A549 (cell line): ENCODE data around the gene TYW1B.
"Not testable (repeated sequence)": the region's sequence is repeated elsewhere in the genome, so short reads cannot be mapped to it uniquely, and the experiment has no call there.

Source experiments
- CBX8 ChIP-seq: fragments of 200-600 bp; sonication (generic); IDR thresholded peaks from 2 replicates; pipeline ENCODE4 v1.6.1; 2016
- CHD4 ChIP-seq: fragments of 200-600 bp; sonication (generic); IDR thresholded peaks from 2 replicates; pipeline ENCODE4 v1.6.1; 2016; ENCODE audit warnings: antibody characterized with exemption, mild to moderate bottlenecking, borderline replicate concordance
- EHMT2 ChIP-seq: fragments of 200-600 bp; sonication (generic); IDR thresholded peaks from 2 replicates; pipeline ENCODE4 v1.6.1; 2016; ENCODE audit warnings: antibody characterized with exemption, low read depth, mild to moderate bottlenecking, moderate library complexity
- HOXA7 ChIP-seq: fragments of 250-450 bp; sonication (Bioruptor Pico); IDR thresholded peaks from 2 replicates; pipeline ENCODE4 v1.5.0; 2020; ENCODE audit warnings: mild to moderate bottlenecking, moderate library complexity
- MYC ChIP-seq: IDR thresholded peaks from 2 replicates; pipeline ENCODE4 v1.6.1; 2012; ENCODE audit warnings: mild to moderate bottlenecking, inconsistent platforms, low read length, improper control_type of control experiment, borderline replicate concordance
- RCOR1 ChIP-seq: fragments of 150-350 bp; IDR thresholded peaks from 2 replicates; pipeline ENCODE4 v1.6.1; 2014; ENCODE audit warnings: antibody characterized with exemption, low read length, low read depth
- SREBF2 ChIP-seq: fragments of 450-650 bp; IDR thresholded peaks from 2 replicates; pipeline ENCODE4 v1.6.1; 2014; ENCODE audit warnings: mild to moderate bottlenecking, moderate library complexity
- TF ChIP-seq, protein P1 (sequence below): fragments of >200 bp; sonication (Bioruptor Twin); formaldehyde crosslinking; IDR thresholded peaks from 3 replicates; pipeline ENCODE4 v1.5.1; 2016
- TF ChIP-seq, protein P2 (sequence below): fragments of 200-600 bp; sonication (generic); IDR thresholded peaks from 2 replicates; pipeline ENCODE4 v1.6.1; 2016; ENCODE audit warnings: antibody characterized with exemption, mild to moderate bottlenecking, moderate library complexity

DNA sequence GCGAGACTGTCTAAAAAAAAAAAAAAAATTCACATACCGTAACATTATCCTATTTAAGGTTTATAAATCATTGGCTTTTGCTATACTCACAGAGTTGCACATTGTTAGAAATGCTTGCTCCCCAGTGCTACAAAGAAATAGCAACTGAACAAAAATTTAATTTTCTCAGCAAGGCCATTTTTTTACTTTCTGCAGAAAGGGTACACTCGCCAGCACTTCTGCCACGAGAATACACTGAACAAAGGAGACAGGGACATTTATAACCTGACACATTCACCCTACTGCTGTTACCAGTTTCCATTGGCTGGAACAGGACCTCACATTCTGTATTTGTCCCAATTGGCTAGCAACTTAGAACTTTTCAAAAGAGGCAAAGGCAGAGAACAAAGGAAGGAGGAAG, 92.1 kb downstream of the TYW1B start:
- not testable (repeated sequence) for TF ChIP-seq RCOR1, EHMT2, CBX8, MYC, CHD4, HOXA7, SREBF2
- TF ChIP-seq, protein P1, sequence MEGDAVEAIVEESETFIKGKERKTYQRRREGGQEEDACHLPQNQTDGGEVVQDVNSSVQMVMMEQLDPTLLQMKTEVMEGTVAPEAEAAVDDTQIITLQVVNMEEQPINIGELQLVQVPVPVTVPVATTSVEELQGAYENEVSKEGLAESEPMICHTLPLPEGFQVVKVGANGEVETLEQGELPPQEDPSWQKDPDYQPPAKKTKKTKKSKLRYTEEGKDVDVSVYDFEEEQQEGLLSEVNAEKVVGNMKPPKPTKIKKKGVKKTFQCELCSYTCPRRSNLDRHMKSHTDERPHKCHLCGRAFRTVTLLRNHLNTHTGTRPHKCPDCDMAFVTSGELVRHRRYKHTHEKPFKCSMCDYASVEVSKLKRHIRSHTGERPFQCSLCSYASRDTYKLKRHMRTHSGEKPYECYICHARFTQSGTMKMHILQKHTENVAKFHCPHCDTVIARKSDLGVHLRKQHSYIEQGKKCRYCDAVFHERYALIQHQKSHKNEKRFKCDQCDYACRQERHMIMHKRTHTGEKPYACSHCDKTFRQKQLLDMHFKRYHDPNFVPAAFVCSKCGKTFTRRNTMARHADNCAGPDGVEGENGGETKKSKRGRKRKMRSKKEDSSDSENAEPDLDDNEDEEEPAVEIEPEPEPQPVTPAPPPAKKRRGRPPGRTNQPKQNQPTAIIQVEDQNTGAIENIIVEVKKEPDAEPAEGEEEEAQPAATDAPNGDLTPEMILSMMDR = not testable (repeated sequence)
- TF ChIP-seq, protein P2, sequence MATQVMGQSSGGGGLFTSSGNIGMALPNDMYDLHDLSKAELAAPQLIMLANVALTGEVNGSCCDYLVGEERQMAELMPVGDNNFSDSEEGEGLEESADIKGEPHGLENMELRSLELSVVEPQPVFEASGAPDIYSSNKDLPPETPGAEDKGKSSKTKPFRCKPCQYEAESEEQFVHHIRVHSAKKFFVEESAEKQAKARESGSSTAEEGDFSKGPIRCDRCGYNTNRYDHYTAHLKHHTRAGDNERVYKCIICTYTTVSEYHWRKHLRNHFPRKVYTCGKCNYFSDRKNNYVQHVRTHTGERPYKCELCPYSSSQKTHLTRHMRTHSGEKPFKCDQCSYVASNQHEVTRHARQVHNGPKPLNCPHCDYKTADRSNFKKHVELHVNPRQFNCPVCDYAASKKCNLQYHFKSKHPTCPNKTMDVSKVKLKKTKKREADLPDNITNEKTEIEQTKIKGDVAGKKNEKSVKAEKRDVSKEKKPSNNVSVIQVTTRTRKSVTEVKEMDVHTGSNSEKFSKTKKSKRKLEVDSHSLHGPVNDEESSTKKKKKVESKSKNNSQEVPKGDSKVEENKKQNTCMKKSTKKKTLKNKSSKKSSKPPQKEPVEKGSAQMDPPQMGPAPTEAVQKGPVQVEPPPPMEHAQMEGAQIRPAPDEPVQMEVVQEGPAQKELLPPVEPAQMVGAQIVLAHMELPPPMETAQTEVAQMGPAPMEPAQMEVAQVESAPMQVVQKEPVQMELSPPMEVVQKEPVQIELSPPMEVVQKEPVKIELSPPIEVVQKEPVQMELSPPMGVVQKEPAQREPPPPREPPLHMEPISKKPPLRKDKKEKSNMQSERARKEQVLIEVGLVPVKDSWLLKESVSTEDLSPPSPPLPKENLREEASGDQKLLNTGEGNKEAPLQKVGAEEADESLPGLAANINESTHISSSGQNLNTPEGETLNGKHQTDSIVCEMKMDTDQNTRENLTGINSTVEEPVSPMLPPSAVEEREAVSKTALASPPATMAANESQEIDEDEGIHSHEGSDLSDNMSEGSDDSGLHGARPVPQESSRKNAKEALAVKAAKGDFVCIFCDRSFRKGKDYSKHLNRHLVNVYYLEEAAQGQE = not testable (repeated sequence)
